GM19023 (cell line): ENCODE results near the gene SDHB.

Source experiments
- ATAC-seq: cut with Tn5 transposase; IDR thresholded peaks from one replicate; pipeline ENCODE4 v1.9.1; 2021; ENCODE audit warnings: mild to moderate bottlenecking, moderate library complexity; ENCODE audit not compliant: unreplicated experiment

Gene SDHB

GRCh38 chr1:17046334-17046657 lies 7.5 kb downstream of the SDHB start:
- no peak for ATAC-seq

- no peak for ATAC-seq
Observed at GRCh38 chr1:17045634-17046333, 8.0 kb downstream of the SDHB start.

- no peak for ATAC-seq
Observed at GRCh38 chr1:17045150-17045549, 8.7 kb downstream of the SDHB start.

- ATAC-seq, result no peak
Observed at GRCh38 chr1:17043676-17044075, 10.2 kb downstream of the SDHB start.

GRCh38 chr1:17040135-17040534 lies 13.7 kb downstream of the SDHB start:
- ATAC-seq, result no peak

- no peak for ATAC-seq
Observed at GRCh38 chr1:17039522-17039921, 14.3 kb downstream of the SDHB start.

GRCh38 chr1:17033481-17033880 lies 20.4 kb downstream of the SDHB start:
- no peak for ATAC-seq

- ATAC-seq, result no peak
Observed at GRCh38 chr1:17032741-17033140, 21.1 kb downstream of the SDHB start.

GRCh38 chr1:17031436-17031835 lies 22.4 kb downstream of the SDHB start:
- ATAC-seq, result no peak

GRCh38 chr1:17030206-17030605 lies 23.6 kb downstream of the SDHB start:
- ATAC-seq, result no peak

- ATAC-seq, result no peak
Observed at GRCh38 chr1:17028662-17029188, 25.1 kb downstream of the SDHB start.

- no peak for ATAC-seq
Observed at GRCh38 chr1:17027900-17028299, 25.9 kb downstream of the SDHB start.

GRCh38 chr1:17027403-17027802 lies 26.4 kb downstream of the SDHB start:
- ATAC-seq, result no peak

- no peak for ATAC-seq
Observed at GRCh38 chr1:17024721-17025120, 29.1 kb downstream of the SDHB start.

- ATAC-seq, result no peak
Observed at GRCh38 chr1:17023573-17023972, 30.3 kb downstream of the SDHB start.

- no peak for ATAC-seq
Observed at GRCh38 chr1:17023102-17023501, 30.7 kb downstream of the SDHB start.

- ATAC-seq, result no peak
Observed at GRCh38 chr1:17021896-17022295, 31.9 kb downstream of the SDHB start.

- ATAC-seq, result no peak
Observed at GRCh38 chr1:17020502-17020901, 33.3 kb downstream of the SDHB start.

- no peak for ATAC-seq
Observed at GRCh38 chr1:17018849-17019248, 35.0 kb downstream of the SDHB start.

- ATAC-seq, result no peak
Observed at GRCh38 chr1:17017435-17017834, 36.4 kb downstream of the SDHB start.

GRCh38 chr1:17016317-17016661 lies 37.5 kb downstream of the SDHB start:
- ATAC-seq, result no peak

- ATAC-seq, result no peak
Observed at GRCh38 chr1:17014671-17015567, 38.9 kb downstream of the SDHB start.
